Myocyte (in vitro differentiated cells): Measurements from ENCODE around the gene BCAS3. TPM values are rescaled to one million over a fixed set of nuclear protein-coding genes. Genes with fewer than 3 reads are reported as not detected.
A peak's percentile ranks its signal among the peaks of the same experiment; 100 is the strongest.

ENCODE experiments used
- DNase-seq: peaks from one replicate; pipeline ENCODE4 v3.0.0-alpha.2; 2012; ENCODE audit warnings: low read depth
- total RNA-seq: library from RNA; depleted of rRNA; stranded (reverse); fragments of >200 nt; gene quantifications from 2 replicates; pipeline ENCODE4 v1.2.3, GENCODE V29; 2014

The BCAS3 gene
- total RNA-seq, 1 donor from 2014 or later, result 18.1 TPM

DNA sequence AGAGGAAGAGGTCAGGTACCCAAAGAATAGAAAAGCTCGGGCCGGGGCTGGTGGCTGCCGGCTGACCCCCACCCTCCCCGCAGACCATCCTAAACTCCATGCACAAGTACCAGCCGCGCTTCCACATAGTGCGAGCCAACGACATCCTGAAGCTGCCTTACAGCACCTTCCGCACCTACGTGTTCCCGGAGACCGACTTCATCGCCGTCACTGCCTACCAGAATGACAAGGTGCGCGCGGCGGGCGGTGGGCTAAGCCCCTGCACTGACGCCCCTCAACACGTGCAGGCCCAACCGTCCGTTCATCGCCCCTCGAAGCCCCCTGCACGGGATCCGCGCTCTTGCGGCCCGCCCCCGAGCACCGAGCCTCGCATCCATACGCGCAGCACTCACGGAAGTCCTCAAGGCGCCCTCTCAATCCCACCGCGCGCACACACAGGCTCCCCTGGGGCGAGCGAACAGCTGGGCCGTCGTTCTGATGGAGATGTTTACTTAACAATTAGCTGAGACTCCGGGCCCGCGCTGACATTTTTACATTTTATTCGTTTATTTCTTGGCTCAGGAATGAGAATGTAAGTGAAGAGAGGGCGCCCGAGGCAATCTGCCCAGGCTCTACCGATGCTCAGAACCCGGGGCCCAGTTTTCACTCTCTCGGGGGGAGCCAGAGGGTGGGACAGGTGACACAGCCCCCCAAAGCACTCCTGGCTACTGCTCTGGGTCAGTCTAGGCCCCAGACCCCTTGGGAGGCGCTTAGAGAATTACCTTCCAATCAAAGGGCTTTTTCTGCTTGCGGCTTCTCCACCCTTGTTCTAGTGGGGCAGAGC lies 725.5 kb downstream of the BCAS3 start:
- DNase-seq, result no peak

DNA sequence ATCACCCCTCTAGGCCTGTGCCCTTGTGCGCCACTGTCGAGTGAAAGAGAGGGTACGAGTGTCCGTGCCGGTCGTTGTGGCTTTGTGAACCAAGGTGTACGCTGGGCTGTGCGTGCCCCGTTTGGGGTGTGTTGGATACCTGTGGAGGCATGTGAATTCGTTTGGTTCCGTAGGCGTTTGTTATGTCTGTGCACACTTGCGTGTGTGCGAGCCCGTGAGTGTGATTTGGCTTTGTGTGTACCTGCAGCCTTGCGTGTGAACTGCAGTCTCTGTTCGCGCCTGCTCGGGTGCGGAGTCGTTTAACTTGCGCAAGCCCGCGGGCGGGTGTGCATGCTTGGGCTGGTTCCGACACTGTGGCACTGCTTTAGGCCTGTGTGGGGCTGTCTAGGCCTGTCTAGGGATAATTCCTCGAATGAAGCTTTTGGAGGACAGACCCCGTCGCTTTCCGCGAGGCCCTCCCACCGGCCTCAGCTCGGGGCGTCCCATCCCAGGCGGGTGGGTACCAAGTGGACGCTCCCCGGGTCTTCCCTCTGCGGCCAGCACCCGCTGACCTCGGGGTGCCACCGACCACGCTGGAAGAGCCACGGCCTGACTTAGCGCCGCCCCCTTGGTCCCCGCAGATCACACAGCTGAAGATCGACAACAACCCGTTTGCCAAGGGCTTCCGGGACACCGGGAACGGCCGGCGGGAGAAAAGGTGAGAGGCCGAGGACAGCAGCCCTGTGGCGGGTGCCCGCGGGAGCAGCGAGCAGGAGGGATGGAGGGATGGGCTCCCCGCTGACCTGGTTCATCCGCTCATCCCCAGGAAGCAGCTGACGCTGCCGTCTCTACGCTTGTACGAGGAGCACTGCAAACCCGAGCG lies 726.4 kb downstream of the BCAS3 start:
- DNase-seq, result no peak

GRCh38 chr17:61404663-61404912 lies 726.9 kb downstream of the BCAS3 start:
- no peak for DNase-seq

GRCh38 chr17:61404913-61405685 lies 727.4 kb downstream of the BCAS3 start:
- DNase-seq, result no peak

GRCh38 chr17:61405686-61406536 lies 728.3 kb downstream of the BCAS3 start:
- DNase-seq, result no peak

DNA sequence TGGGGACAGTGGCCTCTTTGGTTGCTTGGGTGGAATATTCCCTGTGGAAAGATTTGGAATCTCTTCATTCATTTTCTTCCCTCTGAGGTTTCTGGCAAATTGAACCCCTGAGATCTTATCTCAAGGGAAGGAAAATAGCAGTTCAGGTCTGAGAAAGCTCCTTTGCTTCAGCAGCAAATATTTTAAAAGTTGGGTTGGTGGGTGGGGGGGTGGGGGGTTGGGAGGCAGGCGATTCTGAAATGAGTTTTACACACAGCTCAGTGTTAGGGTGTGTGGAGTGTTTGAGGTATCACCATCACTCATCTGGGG lies 728.8 kb downstream of the BCAS3 start:
- DNase-seq, result no peak

- DNase-seq, result no peak
These were observed 729.6 kb downstream of the BCAS3 start for GRCh38 chr17:61406971-61407911.

- no peak for DNase-seq
These were observed 730.7 kb downstream of the BCAS3 start for GRCh38 chr17:61408151-61409041.

DNA sequence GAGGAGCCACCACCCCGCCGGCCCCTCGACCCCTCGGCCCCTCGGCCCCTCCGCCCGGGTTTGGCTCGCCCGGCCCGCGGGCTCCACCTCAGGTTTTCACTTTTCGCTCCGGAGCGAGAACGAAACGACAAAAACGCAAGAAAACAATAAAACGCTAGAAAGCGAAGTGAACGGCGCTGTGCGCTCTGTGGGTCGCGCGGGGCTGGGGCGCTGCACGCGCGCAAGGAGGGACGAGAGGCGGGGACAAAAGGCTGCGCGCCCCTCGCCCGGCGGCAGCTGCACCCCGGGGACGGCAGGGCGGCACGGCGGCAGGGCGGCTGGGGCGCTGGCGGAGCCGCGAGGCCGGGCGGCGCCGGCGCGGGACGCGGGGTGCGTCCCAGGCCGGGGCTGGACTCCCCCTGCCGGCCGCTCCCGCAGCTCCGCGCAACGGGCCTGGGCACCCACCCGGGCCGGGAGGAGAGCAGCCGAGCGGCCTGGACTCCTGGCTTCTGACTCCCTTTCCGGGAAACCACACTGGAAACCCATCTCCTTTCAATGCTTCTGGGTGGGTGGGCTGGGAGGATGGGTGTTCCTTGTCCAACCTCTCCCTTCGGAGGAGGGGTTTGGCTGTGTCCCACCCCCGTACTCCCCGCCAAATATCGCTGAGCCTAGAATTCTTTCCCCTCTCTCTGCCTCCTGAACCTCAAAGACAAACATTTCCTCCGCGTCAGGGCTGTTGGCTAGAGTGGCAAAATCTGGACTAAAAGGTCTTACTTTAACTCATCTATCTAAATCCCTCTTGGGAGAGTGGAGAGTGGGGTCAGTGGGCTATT lies 731.9 kb downstream of the BCAS3 start:
- DNase-seq, result peak; percentile 75

GRCh38 chr17:61410141-61411010 lies 732.7 kb downstream of the BCAS3 start:
- no peak for DNase-seq

- DNase-seq, result no peak
These were observed 733.3 kb downstream of the BCAS3 start for GRCh38 chr17:61411011-61411260.

DNA sequence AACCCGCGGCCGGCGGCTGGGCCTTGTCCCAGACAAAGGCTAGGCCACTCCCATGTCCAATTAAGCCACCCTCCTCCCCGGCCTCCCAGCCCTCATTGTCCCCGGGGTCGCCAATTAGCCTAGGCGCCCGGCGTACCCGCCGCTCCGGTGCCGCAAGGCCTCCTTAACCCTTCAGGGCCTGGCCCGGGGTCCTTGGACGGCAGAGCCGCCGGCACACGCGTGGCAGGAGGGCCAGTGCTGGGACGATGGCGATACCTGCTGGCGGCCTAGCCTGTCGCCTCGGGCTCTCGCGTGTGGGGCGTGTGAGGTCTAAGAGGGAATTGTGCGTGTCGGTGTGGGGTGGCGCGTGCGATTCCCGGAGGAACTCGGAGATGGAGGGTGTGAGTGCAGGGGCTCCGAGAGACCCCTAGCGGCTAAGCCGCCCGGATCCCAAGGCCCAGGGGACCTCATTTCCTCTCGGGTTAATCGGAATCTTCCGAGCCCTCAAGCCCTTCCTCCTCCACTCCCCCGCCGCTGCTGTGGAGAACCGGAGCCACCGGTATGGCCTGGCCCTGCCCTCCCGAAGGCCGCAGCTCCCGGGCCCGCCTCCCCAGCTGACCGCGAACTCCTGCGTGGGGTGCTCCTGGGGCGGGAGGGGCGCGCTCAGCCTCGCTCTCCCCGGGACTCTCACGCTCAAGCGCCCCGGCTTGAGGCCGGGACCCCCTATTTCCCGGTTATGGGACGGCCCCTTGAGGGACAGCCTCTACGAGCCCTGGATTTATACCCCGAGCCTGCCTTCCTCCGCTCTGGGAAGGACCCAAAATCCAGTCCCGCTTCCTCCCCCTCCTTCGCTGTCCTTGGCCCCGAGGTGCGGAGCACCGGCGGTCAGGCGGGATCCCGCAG lies 733.9 kb downstream of the BCAS3 start:
- peak; percentile 56 for DNase-seq

DNA sequence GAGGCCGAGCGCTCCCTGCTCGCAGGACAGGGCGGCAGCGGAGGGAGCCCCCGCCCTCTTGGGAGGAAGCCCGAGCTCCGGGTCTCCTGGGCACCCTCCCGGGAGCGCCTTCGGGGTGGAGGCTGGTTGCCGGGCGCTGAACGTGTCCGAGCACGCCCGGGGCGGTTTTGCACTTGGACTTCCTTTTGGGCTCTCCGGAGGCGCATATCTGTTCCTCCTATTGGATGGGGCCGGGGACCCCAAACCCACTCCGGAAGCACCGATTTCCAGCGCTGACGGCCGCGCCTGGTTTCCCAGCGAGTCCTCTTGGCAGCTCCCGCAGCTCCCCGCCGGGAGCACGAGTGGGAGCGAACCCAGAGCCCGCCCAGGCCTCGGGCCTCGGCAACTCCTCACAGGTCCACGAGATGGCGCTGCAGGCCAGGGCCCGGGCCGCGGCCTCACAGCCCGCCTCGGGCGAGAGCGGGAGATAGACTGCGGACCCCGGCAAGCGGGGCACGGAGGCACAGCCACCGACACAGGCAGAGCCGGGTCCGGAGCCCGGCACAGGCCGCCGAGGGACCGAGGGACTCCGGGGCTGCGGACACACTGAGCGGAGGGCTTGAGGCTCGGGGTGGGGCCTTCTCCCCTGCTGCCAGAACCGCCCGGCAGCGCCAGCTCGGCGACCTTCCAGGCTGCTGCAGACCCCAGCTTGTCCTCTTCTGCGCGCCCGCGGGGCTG lies 734.6 kb downstream of the BCAS3 start:
- peak; percentile 85 for DNase-seq

GRCh38 chr17:61412860-61413660 lies 735.4 kb downstream of the BCAS3 start:
- DNase-seq, result no peak

GRCh38 chr17:61413661-61414126 lies 736.0 kb downstream of the BCAS3 start:
- DNase-seq, result no peak
